ENCODE results near the gene ARHGAP15.

The ARHGAP15 gene

DNA sequence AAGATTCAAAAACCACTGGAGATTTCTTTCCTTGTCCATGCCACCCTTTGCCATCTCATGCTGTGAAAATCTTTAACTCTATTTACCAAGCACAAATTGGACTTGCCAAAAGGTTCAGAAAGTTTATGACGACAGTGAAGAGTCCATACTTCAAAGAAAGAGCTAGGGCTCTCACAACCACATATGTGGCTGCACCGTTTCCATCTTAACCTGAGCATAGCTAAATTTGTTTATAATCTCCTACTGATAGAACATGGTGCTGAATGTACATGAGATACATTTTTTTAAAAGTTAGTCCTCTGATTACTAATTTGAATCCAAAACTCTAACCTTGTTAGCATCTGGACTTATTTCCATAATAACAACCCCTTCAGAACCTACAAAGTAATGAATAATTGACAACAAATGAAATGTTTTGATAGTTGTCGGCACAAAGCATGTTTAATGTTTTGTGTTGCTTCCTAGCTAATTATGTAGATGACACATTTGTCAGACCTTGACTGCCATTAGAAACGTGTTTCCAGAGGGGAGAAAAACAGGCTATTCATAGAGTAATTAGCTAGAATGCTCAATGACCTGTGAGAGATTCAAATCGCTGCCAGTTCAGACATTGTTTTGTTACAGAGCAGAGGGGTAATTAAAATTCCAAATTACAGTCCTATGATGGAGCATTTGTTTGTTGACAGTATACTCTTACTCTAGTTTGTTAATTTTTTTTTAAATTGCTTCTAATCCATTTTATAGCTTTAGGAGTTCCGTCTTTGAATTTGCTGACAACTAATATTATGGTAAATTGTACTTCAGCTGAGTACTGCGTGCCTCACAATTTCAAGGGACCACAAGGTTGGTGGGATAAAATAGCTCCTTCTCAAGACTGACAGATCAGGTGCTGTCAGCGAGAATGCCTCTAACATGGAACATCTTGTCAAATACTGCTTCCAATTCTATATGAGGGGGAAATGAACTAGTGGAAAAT is 31.8 kb downstream of the ARHGAP15 start:
- H3K4me3 ChIP-seq (ENCODE audit: low read depth, low read length) = no peak overlapping the region
- no peak for TF ChIP-seq CTCF (IDR thresholded peaks at IDR 0.05; ENCODE audit: low read depth, low read length)

- peak; percentile 35; the same call in 1 of the 2 replicates for TF ChIP-seq CTCF (IDR thresholded peaks at IDR 0.05; ENCODE audit: low read depth, low read length)
- no peak overlapping the region for H3K4me3 ChIP-seq (ENCODE audit: low read depth, low read length)
These were observed 33.1 kb downstream of the ARHGAP15 start for GRCh38 chr2:143162123-143162837.

GRCh38 chr2:143162997-143163396 is 33.8 kb downstream of the ARHGAP15 start:
- no peak overlapping the region for H3K4me3 ChIP-seq (ENCODE audit: low read depth, low read length)
- no peak for TF ChIP-seq CTCF (IDR thresholded peaks at IDR 0.05; ENCODE audit: low read depth, low read length)

DNA sequence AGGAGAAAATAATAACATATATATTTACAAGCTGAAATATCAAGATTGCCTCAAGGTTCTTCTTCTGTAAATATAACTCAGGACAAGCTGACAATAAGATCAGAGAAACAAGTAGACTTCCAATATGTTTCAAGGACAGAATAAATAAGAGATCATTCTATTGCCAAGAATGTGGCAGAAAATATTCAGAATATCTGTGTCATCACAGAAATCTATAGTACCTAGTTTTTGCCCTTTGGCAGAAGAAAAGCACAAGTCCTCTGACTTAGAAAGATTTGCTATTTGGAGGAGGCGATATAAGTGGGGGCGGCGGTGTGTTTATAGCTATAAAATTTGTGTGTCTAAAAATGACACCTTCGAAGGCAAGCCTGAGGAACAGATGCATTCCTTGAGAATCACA is 34.3 kb downstream of the ARHGAP15 start:
- no peak overlapping the region for H3K4me3 ChIP-seq (ENCODE audit: low read depth, low read length)
- TF ChIP-seq CTCF (IDR thresholded peaks at IDR 0.05; ENCODE audit: low read depth, low read length) = no peak

- no peak for TF ChIP-seq CTCF (IDR thresholded peaks at IDR 0.05; ENCODE audit: low read depth, low read length)
- H3K4me3 ChIP-seq (ENCODE audit: low read depth, low read length) = no peak overlapping the region
These were observed 36.1 kb downstream of the ARHGAP15 start for GRCh38 chr2:143165291-143165690.

DNA sequence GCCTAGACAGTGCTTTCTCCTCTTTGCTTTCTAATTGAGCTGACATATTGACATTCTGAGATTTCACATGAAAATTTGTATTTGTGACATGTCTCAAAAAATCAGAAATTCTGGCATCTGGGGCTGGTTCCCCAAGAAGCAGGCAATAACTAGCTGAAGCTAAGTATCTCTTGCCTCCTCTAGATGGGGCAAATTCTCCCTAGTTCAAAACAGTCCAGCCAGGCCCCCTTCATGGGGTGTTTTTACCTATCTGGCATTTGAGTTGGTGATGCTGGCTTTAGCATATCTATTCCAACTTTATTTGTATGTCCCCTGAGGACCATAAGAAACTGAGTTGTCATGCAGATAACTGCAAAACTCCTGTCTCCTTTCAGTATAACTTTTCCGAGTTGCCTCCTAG is 39.9 kb downstream of the ARHGAP15 start:
- no peak for TF ChIP-seq CTCF (IDR thresholded peaks at IDR 0.05; ENCODE audit: low read depth, low read length)
- H3K4me3 ChIP-seq (ENCODE audit: low read depth, low read length) = no peak overlapping the region

GRCh38 chr2:143171817-143172216 is 42.6 kb downstream of the ARHGAP15 start:
- TF ChIP-seq CTCF (IDR thresholded peaks at IDR 0.05; ENCODE audit: low read depth, low read length) = peak; percentile 15; the same call in 1 of the 2 replicates
- H3K4me3 ChIP-seq (ENCODE audit: low read depth, low read length) = no peak overlapping the region
